Activated CD8-positive, alpha-beta T cell treated with anti-CD3 and anti-CD28 coated beads for 36 hours (primary cell): ENCODE measurements around the gene ALKBH5. TPM values are rescaled to one million over a fixed set of nuclear protein-coding genes. Genes with fewer than 3 reads are reported as not detected.

Source experiments
- ATAC-seq: fragments of 200-7000 bp; cut with Tn5 transposase; one replicate; pipeline ENCODE4 v1.10.0; 2021; ENCODE audit warnings: mild to moderate bottlenecking, moderate library complexity
- CTCF ChIA-PET: fragments of 350-600 bp; sonication (Branson Sonifier 250); formaldehyde crosslinking; loops from one replicate; lab custom pipeline; 2021; ENCODE audit warnings: antibody characterized with exemption; lab: Charles Lee
- POLR2A ChIA-PET: fragments of 350-600 bp; sonication (Branson Sonifier 250); formaldehyde crosslinking; loops from one replicate; lab custom pipeline; 2021; ENCODE audit warnings: antibody characterized with exemption; lab: Charles Lee
- DNase-seq: peaks from one replicate; pipeline ENCODE4 v3.0.0-alpha.2; 2020
- H3K27ac Mint-ChIP-seq: one replicate; pipeline ENCODE4 v1.8.0; 2021; ENCODE audit warnings: mild to moderate bottlenecking, mixed read lengths
- H3K27me3 Mint-ChIP-seq: one replicate; pipeline ENCODE4 v1.8.0; 2021; ENCODE audit warnings: mixed read lengths
- H3K36me3 Mint-ChIP-seq: one replicate; pipeline ENCODE4 v1.8.0; 2021; ENCODE audit warnings: low read depth, mixed read lengths
- H3K4me1 Mint-ChIP-seq: one replicate; pipeline ENCODE4 v1.8.0; 2021; ENCODE audit warnings: low read depth, mixed read lengths
- H3K4me3 Mint-ChIP-seq: one replicate; pipeline ENCODE4 v1.8.0; 2021; ENCODE audit warnings: mild to moderate bottlenecking, moderate library complexity, mixed read lengths
- H3K9me3 Mint-ChIP-seq: one replicate; pipeline ENCODE4 v1.8.0; 2021; ENCODE audit warnings: mixed read lengths
- intact Hi-C: fragments of 100-400 bp; cut with micrococcal nuclease; formaldehyde crosslinking; loops from one replicate; pipeline ENCODE4 v1.10.0; 2022
- total RNA-seq, 2 experiments: library from RNA; stranded (reverse); gene quantifications; one replicate each; pipeline ENCODE4 v1.2.3, GENCODE V29; 2021
- TF ChIP-seq, protein P1 (sequence below): fragments of 200-600 bp; IDR thresholded peaks from one replicate; pipeline ENCODE4 v1.8.0; 2022; ENCODE audit warnings: antibody characterized with exemption, mild to moderate bottlenecking

Gene ALKBH5
- total RNA-seq, 2 experiments from 2014 or later = 213 to 217 TPM

DNA sequence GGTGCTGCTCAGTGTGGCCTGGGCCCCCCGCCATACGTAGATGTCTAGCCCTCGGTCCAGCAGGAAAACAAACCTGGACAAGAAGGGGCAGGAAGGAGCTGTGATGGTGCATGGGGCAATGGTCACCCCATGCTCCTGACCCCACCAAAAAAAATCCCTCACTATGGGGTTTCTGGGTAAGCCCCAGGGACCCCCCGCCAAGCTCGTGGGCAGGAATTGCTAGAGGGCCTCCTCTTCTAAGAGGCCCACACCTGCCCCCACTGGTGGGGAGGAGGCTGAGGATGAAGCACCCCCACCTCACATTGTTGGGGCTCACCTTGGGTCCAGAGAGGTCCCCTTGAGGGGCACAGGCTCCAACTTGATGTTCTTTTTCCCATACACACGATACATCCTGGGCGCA lies 65.2 kb downstream of the ALKBH5 start:
- no peak overlapping the region for H3K27ac Mint-ChIP-seq
- ATAC-seq (no peak), DNase-seq (no peak)
- ChIA-PET POLR2A (interaction anchor here (0.9 kb wide), 1 partner anchor 15 kb away, joined by 4 read pairs; no protein-coding TSS in a partner anchor), CTCF (interaction anchor here (0.7 to 1.4 kb wide), 13 partner anchors 8 to 88 kb away, joined by 3 to 5 read pairs (median 3); no protein-coding TSS in a partner anchor)
- H3K27me3 Mint-ChIP-seq = no peaks in the 10 kb centered on the region
- peaks cover 28% of the 10 kb centered on the region for H3K36me3 Mint-ChIP-seq
- intact Hi-C loops = no loop called here
- TF ChIP-seq, protein P1, sequence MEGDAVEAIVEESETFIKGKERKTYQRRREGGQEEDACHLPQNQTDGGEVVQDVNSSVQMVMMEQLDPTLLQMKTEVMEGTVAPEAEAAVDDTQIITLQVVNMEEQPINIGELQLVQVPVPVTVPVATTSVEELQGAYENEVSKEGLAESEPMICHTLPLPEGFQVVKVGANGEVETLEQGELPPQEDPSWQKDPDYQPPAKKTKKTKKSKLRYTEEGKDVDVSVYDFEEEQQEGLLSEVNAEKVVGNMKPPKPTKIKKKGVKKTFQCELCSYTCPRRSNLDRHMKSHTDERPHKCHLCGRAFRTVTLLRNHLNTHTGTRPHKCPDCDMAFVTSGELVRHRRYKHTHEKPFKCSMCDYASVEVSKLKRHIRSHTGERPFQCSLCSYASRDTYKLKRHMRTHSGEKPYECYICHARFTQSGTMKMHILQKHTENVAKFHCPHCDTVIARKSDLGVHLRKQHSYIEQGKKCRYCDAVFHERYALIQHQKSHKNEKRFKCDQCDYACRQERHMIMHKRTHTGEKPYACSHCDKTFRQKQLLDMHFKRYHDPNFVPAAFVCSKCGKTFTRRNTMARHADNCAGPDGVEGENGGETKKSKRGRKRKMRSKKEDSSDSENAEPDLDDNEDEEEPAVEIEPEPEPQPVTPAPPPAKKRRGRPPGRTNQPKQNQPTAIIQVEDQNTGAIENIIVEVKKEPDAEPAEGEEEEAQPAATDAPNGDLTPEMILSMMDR = no peak
- H3K4me3 Mint-ChIP-seq = no peak overlapping the region
- H3K9me3 Mint-ChIP-seq = no peaks in the 10 kb centered on the region
- no peaks in the 10 kb centered on the region for H3K4me1 Mint-ChIP-seq

DNA sequence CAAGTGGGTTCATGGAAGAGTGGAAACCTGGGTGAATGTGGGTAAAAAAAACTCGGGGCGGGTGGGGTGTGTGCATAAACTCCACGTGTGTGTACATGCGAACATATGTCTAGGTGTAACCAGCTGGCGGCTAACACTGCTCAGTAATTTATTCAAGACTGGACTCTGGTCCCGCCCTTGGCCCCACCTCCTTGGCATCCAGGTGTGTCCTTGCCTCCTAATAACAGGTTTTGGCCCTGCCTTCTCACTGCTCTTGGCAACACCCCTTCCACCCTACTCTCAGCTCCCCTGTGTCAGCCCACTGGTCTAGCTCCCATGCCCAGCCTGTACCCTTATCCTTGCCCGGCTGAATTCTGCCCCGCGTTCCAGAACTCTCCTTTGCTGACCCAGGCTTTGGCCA lies 66.6 kb downstream of the ALKBH5 start:
- intact Hi-C loops = no loop called here
- POLR2A ChIA-PET = interaction anchor here (1.1 to 1.4 kb wide), 2 partner anchors 9 to 16 kb away, joined by 3 to 5 read pairs; no protein-coding TSS in a partner anchor
- Mint-ChIP-seq H3K4me3 (no peak overlapping the region), H3K27me3 (no peaks in the 10 kb centered on the region), H3K9me3 (no peaks in the 10 kb centered on the region), H3K36me3 (peaks cover 26% of the 10 kb centered on the region), H3K4me1 (no peaks in the 10 kb centered on the region), H3K27ac (no peak overlapping the region)
- no peak for ATAC-seq
- no peak for DNase-seq
- TF ChIP-seq, protein P1 = no peak
- CTCF ChIA-PET = interaction anchor here (0.9 kb wide), 1 partner anchor 9 kb away, joined by 5 read pairs; no protein-coding TSS in a partner anchor

DNA sequence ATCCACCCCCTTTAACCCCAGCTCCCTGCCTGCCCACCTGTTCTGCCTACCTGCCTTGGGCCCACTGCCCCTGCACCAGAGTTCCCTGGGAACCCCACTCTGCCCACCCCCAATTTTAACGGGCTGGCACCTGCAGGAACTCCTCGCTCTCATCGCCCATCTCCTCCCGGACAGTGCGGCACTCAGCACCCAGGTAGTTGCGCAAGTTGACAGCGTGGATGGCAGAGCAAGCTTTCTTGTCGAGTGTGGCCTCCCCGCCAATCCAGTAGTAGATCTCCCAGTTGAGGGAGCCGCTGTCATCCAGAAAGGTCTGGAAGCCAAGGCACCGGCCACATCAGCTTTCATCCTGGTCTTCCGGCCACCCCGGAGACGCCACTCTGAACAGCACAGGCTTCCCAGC lies 67.1 kb downstream of the ALKBH5 start:
- H3K27ac Mint-ChIP-seq = no peak overlapping the region
- intact Hi-C loops = no loop called here
- ATAC-seq (no peak), DNase-seq (no peak)
- TF ChIP-seq, protein P1 = no peak
- no peaks in the 10 kb centered on the region for H3K9me3 Mint-ChIP-seq
- POLR2A ChIA-PET = interaction anchor here (0.8 to 1.4 kb wide), 3 partner anchors 10 to 16 kb away, joined by 3 to 5 read pairs (median 4); partner anchors contain the start of gene MIEF2
- no peaks in the 10 kb centered on the region for H3K4me1 Mint-ChIP-seq
- no peaks in the 10 kb centered on the region for H3K27me3 Mint-ChIP-seq
- peaks cover 22% of the 10 kb centered on the region for H3K36me3 Mint-ChIP-seq
- CTCF ChIA-PET = interaction anchor here (0.9 kb wide), 1 partner anchor 9 kb away, joined by 5 read pairs; no protein-coding TSS in a partner anchor
- no peak overlapping the region for H3K4me3 Mint-ChIP-seq

DNA sequence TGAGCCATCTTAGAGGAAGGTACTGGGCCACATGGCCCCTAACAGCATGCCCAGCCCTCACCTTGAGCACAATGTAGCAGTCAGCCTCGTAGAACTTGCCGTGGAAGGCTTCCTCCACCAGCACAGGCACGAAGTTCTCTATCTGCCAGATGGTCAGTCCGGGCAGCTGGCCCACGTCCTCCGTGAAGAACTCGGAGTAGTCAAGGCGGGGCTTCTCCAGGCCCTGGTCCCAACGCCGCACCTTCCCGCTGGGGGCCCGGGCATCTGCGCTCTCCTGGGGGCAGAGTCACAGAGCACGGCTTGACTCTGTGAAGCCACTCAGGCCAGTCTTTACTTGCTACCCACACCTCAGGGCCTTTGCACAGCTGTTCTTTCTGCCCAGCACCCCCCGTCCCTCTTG lies 67.6 kb downstream of the ALKBH5 start:
- ChIA-PET POLR2A (interaction anchor here (0.8 to 1.5 kb wide), 3 partner anchors 10 to 25 kb away, joined by 3 to 4 read pairs (median 3); partner anchors contain the start of genes LLGL1 and MIEF2), CTCF (no interaction called here)
- peaks cover 26% of the 10 kb centered on the region for H3K36me3 Mint-ChIP-seq
- ATAC-seq (no peak), DNase-seq (no peak)
- intact Hi-C loops = no loop called here
- no peaks in the 10 kb centered on the region for H3K9me3 Mint-ChIP-seq
- no peak overlapping the region for H3K27ac Mint-ChIP-seq
- peaks cover 4% of the 10 kb centered on the region for H3K4me1 Mint-ChIP-seq
- no peak overlapping the region for H3K4me3 Mint-ChIP-seq
- no peaks in the 10 kb centered on the region for H3K27me3 Mint-ChIP-seq
- TF ChIP-seq, protein P1 = no peak

DNA sequence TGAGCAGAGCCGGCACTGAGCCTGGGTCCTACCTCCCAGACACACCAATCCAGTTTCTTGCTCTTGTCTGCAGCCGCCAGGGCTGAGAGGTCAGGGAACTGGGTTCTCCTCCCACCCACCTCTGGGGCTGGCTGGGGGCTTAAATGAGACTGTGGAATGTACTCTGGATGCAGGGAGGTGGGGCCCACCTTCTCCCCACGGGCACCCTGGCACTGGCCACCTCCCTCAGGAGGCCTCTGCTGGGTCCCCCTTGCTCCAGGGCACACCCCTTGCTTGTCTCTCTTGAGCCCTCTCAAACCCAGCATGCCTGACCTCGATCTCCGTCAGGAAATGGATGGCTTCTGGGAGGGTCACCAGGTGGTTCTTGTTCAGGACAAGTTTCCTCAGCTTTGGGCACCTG lies 68.5 kb downstream of the ALKBH5 start:
- no peak overlapping the region for H3K27ac Mint-ChIP-seq
- POLR2A ChIA-PET = interaction anchor here (1.5 kb wide), 1 partner anchor 26 kb away, joined by 3 read pairs; the partner anchor contains the start of gene LLGL1

More for the DNA sequence above, 68.5 kb downstream of the ALKBH5 start:
- H3K4me3 Mint-ChIP-seq = no peak overlapping the region
- DNase-seq = no peak
- H3K36me3 Mint-ChIP-seq = peaks cover 24% of the 10 kb centered on the region
- intact Hi-C loops = no loop called here
- no peak for ATAC-seq
- no peaks in the 10 kb centered on the region for H3K27me3 Mint-ChIP-seq
- peaks cover 12% of the 10 kb centered on the region for H3K4me1 Mint-ChIP-seq
- no peaks in the 10 kb centered on the region for H3K9me3 Mint-ChIP-seq
- TF ChIP-seq, protein P1 = no peak
- CTCF ChIA-PET = no interaction called here
